Right atrium auricular region (tissue), 2 donors: ENCODE data around the gene CLCA1. TPM values are rescaled to one million over a fixed set of nuclear protein-coding genes. Genes with fewer than 3 reads are reported as not detected.
"Not testable (repeated sequence)": the region's sequence is repeated elsewhere in the genome, so short reads cannot be mapped to it uniquely, and the experiment has no call there.

ENCODE experiments used
- DNase-seq: peaks from one replicate; pipeline ENCODE4 v3.0.0-alpha.2; 2019; ENCODE audit warnings: low spot score
- H3K27ac ChIP-seq, 2 donors: fragments of 200-600 bp; sonication (generic); 1 replicate in 1 of 2; 2 replicates in 1 of 2; pipeline ENCODE4 v1.5.1; 2016 to 2019
- H3K27me3 ChIP-seq, 2 donors: fragments of 200-600 bp; sonication (generic); one replicate each; pipeline versions ENCODE4 v1.5.1 to v1.6.0; 2017 to 2019
- H3K36me3 ChIP-seq: fragments of 200-600 bp; sonication (generic); one replicate; pipeline ENCODE4 v1.5.1; 2016
- H3K4me1 ChIP-seq, 2 donors: fragments of 200-600 bp; sonication (generic); one replicate each; pipeline versions ENCODE4 v1.5.1 to v1.6.0; 2017 to 2019
- H3K4me3 ChIP-seq, 2 donors: fragments of 200-600 bp; sonication (generic); 1 replicate in 1 of 2; 2 replicates in 1 of 2; pipeline ENCODE4 v1.5.1; 2017 to 2019; ENCODE audit warnings: mild to moderate bottlenecking in 1 of 2, moderate library complexity in 1 of 2
- H3K9me3 ChIP-seq, 2 donors: fragments of 200-600 bp; sonication (generic); one replicate each; pipeline ENCODE4 v1.5.1; 2019
- CTCF ChIP-seq, 2 donors: fragments of 200-600 bp; sonication (generic); IDR thresholded peaks; one replicate each; pipeline ENCODE4 v1.5.1; 2019; ENCODE audit warnings: antibody characterized with exemption in 2 of 2
- total RNA-seq, 2 donors: library from RNA; depleted of rRNA; stranded (reverse); fragments of >200 nt; gene quantifications; one replicate each; pipeline ENCODE4 v1.1.0, GENCODE V29; 2016

CLCA1 gene
- total RNA-seq, 2 donors from 2014 or later = not detected

- Histone ChIP-seq H3K27me3 (no peaks in the 10 kb centered on the region), H3K9me3 (no peaks in the 10 kb centered on the region), H3K36me3 (no peaks in the 10 kb centered on the region), H3K4me1 (peaks cover 0 to 18% of the 10 kb centered on the region in 2 donors), H3K27ac (no peak overlapping the region), H3K4me3 (no peak overlapping the region)
- no peak for DNase-seq
- TF ChIP-seq CTCF (IDR thresholded peaks at IDR 0.05) = no peak
These were observed 32.0 kb downstream of the CLCA1 start for GRCh38 chr1:86500714-86501113.

- Histone ChIP-seq H3K27ac (peak overlapping the region; percentile 76 to 91), H3K4me1 (peaks cover 0 to 18% of the 10 kb centered on the region in 2 donors), H3K4me3 (peak overlapping the region; percentile 28 to 44)
- TF ChIP-seq CTCF (IDR thresholded peaks at IDR 0.05) = peak; percentile 39 to 59
- H3K9me3 ChIP-seq, H3K27me3 ChIP-seq, H3K36me3 ChIP-seq: not testable (repeated sequence)
- peak; percentile 70 for DNase-seq
These were observed 33.5 kb downstream of the CLCA1 start for GRCh38 chr1:86502125-86502646.

- Histone ChIP-seq H3K9me3 (no peaks in the 10 kb centered on the region), H3K27ac (peak overlapping the region; percentile 76 to 91), H3K36me3 (no peaks in the 10 kb centered on the region), H3K4me1 (peaks cover 0 to 18% of the 10 kb centered on the region in 2 donors), H3K4me3 (peak overlapping the region; percentile 28 to 44), H3K27me3 (no peaks in the 10 kb centered on the region)
- TF ChIP-seq CTCF (IDR thresholded peaks at IDR 0.05) = no peak
- no peak for DNase-seq
These were observed 34.1 kb downstream of the CLCA1 start for GRCh38 chr1:86502721-86503405.

GRCh38 chr1:86503406-86504136, 34.8 kb downstream of the CLCA1 start:
- Histone ChIP-seq H3K27ac (peak overlapping the region; percentile 76 to 91), H3K36me3 (no peaks in the 10 kb centered on the region), H3K27me3 (no peaks in the 10 kb centered on the region), H3K9me3 (no peaks in the 10 kb centered on the region), H3K4me3 (peak overlapping the region; percentile 28 to 44), H3K4me1 (peaks cover 0 to 18% of the 10 kb centered on the region in 2 donors)
- no peak for TF ChIP-seq CTCF (IDR thresholded peaks at IDR 0.05)
- peak; percentile 76 for DNase-seq

GRCh38 chr1:86504137-86504479, 35.4 kb downstream of the CLCA1 start:
- DNase-seq = no peak
- peak overlapping the region in 1 of 2 donors; percentile 44 for H3K4me3 ChIP-seq
- H3K27me3 ChIP-seq = no peaks in the 10 kb centered on the region
- peak overlapping the region; percentile 76 to 91 for H3K27ac ChIP-seq
- no peaks in the 10 kb centered on the region for H3K36me3 ChIP-seq
- peaks cover 0 to 18% of the 10 kb centered on the region in 2 donors for H3K4me1 ChIP-seq
- TF ChIP-seq CTCF (IDR thresholded peaks at IDR 0.05) = no peak
- no peaks in the 10 kb centered on the region for H3K9me3 ChIP-seq
